Right lobe of liver (tissue), 6 donors: ENCODE measurements around the gene ANO2. TPM values are rescaled to one million over a fixed set of nuclear protein-coding genes. Genes with fewer than 3 reads are reported as not detected.

Experiments
- ATAC-seq, 4 donors: fragments of 200-7000 bp; cut with Tn5 transposase; one replicate each; pipeline ENCODE4 v1.9.1; 2020; ENCODE audit warnings: mild to moderate bottlenecking in 4 of 4, moderate library complexity in 4 of 4
- DNase-seq, 3 donors: peaks; one replicate each; pipeline ENCODE4 v3.0.0-alpha.2; 2020
- H3K27ac ChIP-seq, 3 donors: fragments of 200-600 bp; one replicate each; pipeline ENCODE4 v1.8.0; 2022
- H3K27me3 ChIP-seq, 2 donors: fragments of 200-600 bp; one replicate each; pipeline ENCODE4 v1.8.0; 2022
- H3K36me3 ChIP-seq, 4 donors: fragments of 200-600 bp; sonication (generic) in 1 of 4; one replicate each; pipeline versions ENCODE4 v1.5.1 to v1.8.0; 2017 to 2022; ENCODE audit warnings: control low read depth in 1 of 4
- H3K4me1 ChIP-seq, 4 donors: fragments of 200-600 bp; sonication (generic) in 1 of 4; one replicate each; pipeline versions ENCODE4 v1.5.1 to v1.8.0; 2017 to 2022; ENCODE audit warnings: control low read depth in 1 of 4
- H3K4me3 ChIP-seq, 3 donors: fragments of 200-600 bp; one replicate each; pipeline ENCODE4 v1.8.0; 2022
- H3K9me3 ChIP-seq, 4 donors: fragments of 200-600 bp; sonication (generic) in 1 of 4; one replicate each; pipeline versions ENCODE4 v1.5.1 to v1.8.0; 2017 to 2022; ENCODE audit warnings: control low read depth in 1 of 4
- POLR2A ChIP-seq: fragments of 450-650 bp; IDR thresholded peaks from one replicate; pipeline ENCODE4 v1.6.1; 2017; ENCODE audit warnings: antibody characterized with exemption, mild to moderate bottlenecking
- WGBS: methylation state at CpG from one replicate; pipeline ENCODE4 v1.1.6; 2018; ENCODE audit warnings: low coverage, low lambda C conversion rate; ENCODE audit not compliant: insufficient coverage; ENCODE audit errors: missing lambda C conversion rate; 5-methylcytosine and 5-hydroxymethylcytosine counted together
- intact Hi-C, 2 donors: fragments of 100-400 bp; cut with DNase I; formaldehyde crosslinking; loops; one replicate each; pipeline versions ENCODE4 v1.11.2 to v1.14.1; 2022
- total RNA-seq, 6 experiments: library from RNA; depleted of rRNA in 2 of 6; stranded (reverse); fragments of >200 nt in 2 of 6; fragmentation: NEBNext Ultra II Directional in 3 of 6; extraction: Animal tissue kit (Norgen Biotek cat#: 25700) in 3 of 6; gene quantifications; one replicate each; pipeline versions ENCODE4 v1.1.0 to v1.2.4, GENCODE V29; 2016 to 2023
- TF ChIP-seq, protein P1 (sequence below), 4 donors: fragments of 200-600 bp in 3 of 4; fragments of 450-650 bp in 1 of 4; IDR thresholded peaks; one replicate each; pipeline versions ENCODE4 v1.5.1 to v1.8.0; 2016 to 2022; ENCODE audit warnings: antibody characterized with exemption in 4 of 4, mild to moderate bottlenecking in 2 of 4
- donor health status: DM: no; HTN: yes; CAD: no.
- donor health status: DM: no; HTN: no; CAD: no.
- donor health status: DM: no; HTN: no; CAD: no.
- donor health status: DM: no; HTN: yes; CAD: no.
- donor health status: DM: no; HTN: yes; CAD: no.

ANO2 gene
- total RNA-seq, 6 experiments from 2014 or later: 0.06 to 0.89 (median 0.32) TPM; not detected in 1

DNA sequence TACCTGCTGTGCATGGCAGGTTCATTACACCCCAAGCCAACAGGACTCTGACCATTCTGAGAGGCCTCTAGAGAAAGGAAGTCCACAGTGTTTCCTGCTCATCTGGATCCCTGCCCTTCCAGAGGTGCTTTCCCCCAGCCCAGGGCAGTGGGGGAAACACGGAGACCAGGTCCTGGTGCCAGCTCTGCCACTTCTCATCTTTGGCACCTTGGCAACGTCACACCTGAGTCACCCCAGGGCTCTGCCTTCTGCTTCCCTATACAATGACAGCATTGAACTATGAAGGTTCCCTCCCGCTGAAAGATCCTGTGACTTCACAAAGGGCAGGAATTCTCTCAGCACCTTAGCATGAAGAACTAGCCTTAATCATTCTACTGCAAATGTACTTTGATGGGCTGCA, 74.9 kb downstream of the ANO2 start:
- 65% methylated on average over 2 of the region's 3 CpGs for WGBS
- intact Hi-C loops: no loop called here

DNA sequence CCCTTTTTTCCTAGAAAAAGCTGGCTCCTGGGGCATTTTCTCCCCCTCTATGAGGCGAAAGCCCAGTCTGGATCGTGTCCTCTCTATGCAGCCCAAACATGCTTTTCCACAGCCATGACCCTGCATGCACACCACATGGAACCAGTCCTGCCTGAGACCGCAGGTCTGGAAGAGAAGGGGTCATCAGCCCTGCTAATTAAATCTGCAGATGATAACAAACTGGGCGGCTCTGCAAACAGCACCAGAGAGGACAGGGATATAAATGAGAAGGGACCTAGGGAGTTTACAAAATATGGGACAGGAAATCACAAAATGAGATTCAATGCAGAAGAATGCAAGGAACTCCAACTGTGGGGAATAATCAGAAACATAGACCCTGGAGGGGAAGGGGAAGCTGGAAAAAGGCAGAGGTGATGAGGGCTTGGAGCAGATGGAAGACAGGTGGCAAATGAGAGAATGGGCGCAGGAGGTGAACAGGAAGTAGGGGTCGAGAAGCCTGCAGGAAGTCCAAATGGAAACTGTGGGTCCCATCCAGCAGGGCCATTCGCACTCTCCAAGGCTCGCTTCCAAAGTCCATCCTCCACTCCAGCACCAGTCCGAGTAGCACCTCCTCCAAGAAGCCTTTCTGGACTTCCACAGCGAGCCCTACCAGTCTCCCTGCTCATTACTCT, 76.3 kb downstream of the ANO2 start:
- H3K4me3 ChIP-seq: no peak overlapping the region
- intact Hi-C loops: no loop called here
- no peaks in the 10 kb centered on the region for H3K36me3 ChIP-seq
- ATAC-seq (peak in 1 of 4 donors; percentile 19), DNase-seq (no peak)
- no peak overlapping the region for H3K27ac ChIP-seq
- H3K9me3 ChIP-seq: no peaks in the 10 kb centered on the region
- TF ChIP-seq POLR2A: no peak
- TF ChIP-seq, protein P1, sequence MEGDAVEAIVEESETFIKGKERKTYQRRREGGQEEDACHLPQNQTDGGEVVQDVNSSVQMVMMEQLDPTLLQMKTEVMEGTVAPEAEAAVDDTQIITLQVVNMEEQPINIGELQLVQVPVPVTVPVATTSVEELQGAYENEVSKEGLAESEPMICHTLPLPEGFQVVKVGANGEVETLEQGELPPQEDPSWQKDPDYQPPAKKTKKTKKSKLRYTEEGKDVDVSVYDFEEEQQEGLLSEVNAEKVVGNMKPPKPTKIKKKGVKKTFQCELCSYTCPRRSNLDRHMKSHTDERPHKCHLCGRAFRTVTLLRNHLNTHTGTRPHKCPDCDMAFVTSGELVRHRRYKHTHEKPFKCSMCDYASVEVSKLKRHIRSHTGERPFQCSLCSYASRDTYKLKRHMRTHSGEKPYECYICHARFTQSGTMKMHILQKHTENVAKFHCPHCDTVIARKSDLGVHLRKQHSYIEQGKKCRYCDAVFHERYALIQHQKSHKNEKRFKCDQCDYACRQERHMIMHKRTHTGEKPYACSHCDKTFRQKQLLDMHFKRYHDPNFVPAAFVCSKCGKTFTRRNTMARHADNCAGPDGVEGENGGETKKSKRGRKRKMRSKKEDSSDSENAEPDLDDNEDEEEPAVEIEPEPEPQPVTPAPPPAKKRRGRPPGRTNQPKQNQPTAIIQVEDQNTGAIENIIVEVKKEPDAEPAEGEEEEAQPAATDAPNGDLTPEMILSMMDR (IDR thresholded peaks at IDR 0.05): no peak
- 54% methylated on average over 8 of the region's 10 CpGs for WGBS
- H3K27me3 ChIP-seq: no peaks in the 10 kb centered on the region
- no peaks in the 10 kb centered on the region for H3K4me1 ChIP-seq

More for the DNA sequence above, 74.9 kb downstream of the ANO2 start:
- Histone ChIP-seq H3K27ac (no peak overlapping the region), H3K9me3 (no peaks in the 10 kb centered on the region), H3K27me3 (no peaks in the 10 kb centered on the region), H3K36me3 (no peaks in the 10 kb centered on the region), H3K4me3 (no peak overlapping the region), H3K4me1 (no peaks in the 10 kb centered on the region)
- no peak for DNase-seq
- TF ChIP-seq, protein P1 (IDR thresholded peaks at IDR 0.05): no peak
- no peak for TF ChIP-seq POLR2A
- ATAC-seq: no peak

DNA sequence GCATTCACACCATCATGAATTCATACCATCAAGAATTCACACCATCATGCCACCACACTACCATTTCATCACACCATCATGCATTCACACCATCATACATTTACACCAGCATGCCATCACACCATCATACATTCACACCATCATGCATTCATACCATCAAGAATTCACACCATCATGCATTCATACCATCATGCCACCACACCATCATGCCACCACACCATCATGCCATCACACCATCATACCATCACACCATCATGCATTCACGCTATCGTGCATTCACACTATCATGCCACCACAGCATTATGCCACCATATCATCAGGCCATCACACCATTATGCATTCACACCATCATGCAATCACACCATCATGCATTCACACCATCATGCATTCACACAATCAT, 79.7 kb downstream of the ANO2 start:
- ATAC-seq (no peak), DNase-seq (no peak)
- intact Hi-C loops: no loop called here
- 94% methylated on average over 2 of the region's 2 CpGs for WGBS
- TF ChIP-seq, protein P1 (IDR thresholded peaks at IDR 0.05): no peak
- no peak for TF ChIP-seq POLR2A
- Histone ChIP-seq H3K27me3 (no peaks in the 10 kb centered on the region), H3K9me3 (no peaks in the 10 kb centered on the region), H3K27ac (no peak overlapping the region), H3K4me3 (no peak overlapping the region), H3K36me3 (no peaks in the 10 kb centered on the region), H3K4me1 (no peaks in the 10 kb centered on the region)

DNA sequence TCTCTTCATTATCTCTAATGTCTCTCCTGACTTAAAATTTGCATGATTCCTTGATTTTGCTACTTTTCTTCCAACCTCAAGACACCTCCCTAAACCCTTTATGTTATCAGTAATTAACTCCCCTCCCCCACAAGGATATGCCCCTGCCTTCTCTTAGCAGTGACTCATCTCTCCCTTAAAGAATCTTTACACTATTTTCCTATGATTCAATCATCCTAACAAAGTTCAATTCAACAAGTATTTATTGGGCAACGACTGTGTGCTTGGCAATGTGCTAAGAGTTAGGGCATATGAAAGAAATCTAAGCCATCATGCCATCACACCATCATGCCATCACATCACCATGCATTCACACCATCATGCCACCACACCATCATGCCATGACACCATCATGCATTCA, 80.1 kb downstream of the ANO2 start:
- no peaks in the 10 kb centered on the region for H3K27me3 ChIP-seq
- intact Hi-C loops: no loop called here
- 23% methylated on average over 1 of the region's 1 CpG for WGBS
- TF ChIP-seq, protein P1 (IDR thresholded peaks at IDR 0.05): no peak
- TF ChIP-seq POLR2A: no peak
- DNase-seq (no peak), ATAC-seq (no peak)
- H3K27ac ChIP-seq: no peak overlapping the region
- no peaks in the 10 kb centered on the region for H3K9me3 ChIP-seq
- H3K4me1 ChIP-seq: no peaks in the 10 kb centered on the region
- no peaks in the 10 kb centered on the region for H3K36me3 ChIP-seq
- H3K4me3 ChIP-seq: no peak overlapping the region
